ENCODE results near the gene NMUR1.

- TF ChIP-seq CTCF (IDR thresholded peaks at IDR 0.05; ENCODE audit: poor library complexity) (no peak), EZH2phosphoT487 (IDR thresholded peaks at IDR 0.05; ENCODE audit: low read depth, severe bottlenecking, unreplicated experiment) (no peak)
Observed at GRCh38 chr2:231489990-231490389, 40.3 kb downstream of the NMUR1 start.
